ENCODE results near the gene SCOC. TPM values are rescaled to one million over a fixed set of nuclear protein-coding genes. Genes with fewer than 3 reads are reported as not detected.

SCOC gene
- total and polyA plus RNA-seq, 2 of the 13 experiments (the other 11 are each of a cell fraction or from before 2014, with no cell fraction given) = 43.8 to 65.2 TPM

DNA sequence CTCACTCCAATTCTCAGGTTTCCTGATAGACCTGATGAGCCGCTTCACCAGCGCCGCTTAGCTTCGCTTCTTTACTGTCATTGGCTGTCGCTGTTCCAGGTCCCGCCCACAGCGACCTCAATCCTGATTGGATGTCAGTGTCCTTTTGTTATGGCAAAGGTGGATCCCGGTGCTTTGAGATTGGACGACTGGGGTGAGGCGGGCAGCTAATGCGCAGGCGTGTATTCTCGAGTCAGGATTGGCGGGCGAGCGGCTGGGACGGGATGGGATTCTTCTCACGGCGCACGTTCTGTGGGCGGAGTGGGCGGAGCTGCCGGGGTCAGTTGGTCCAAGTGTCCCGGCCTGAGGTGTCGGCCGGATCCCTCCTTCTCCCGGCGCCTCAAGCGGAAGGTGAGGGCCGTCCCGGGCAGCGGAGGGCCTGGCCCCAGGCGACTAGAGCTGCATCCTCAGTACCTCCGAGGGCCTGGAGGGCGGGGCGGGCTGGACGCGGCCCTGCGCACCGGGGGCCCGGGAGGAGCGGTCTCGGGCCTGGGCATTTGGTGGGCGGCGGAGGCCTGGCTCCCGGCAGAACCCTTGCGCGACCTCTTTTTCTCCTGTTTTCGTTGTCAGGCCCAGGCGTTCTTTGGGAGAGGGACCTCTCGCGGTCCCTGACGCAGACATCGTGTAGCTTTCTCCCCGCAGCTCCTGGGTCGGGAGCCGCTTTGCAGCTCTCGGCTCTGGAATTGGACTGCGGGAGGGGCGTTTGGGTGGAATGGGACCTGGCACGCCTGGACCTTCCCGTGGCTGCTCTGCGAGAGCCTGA, at the start of gene SCOC (continued):
- TF ChIP-seq ZNF24 (IDR thresholded peaks at IDR 0.05) (no peak), ZNF503 (CRISPR knock-in tag; IDR thresholded peaks at IDR 0.05) (peak; percentile 59; the same call in 1 of the 2 replicates), ARHGAP35 (CRISPR knock-in tag; IDR thresholded peaks at IDR 0.05; ENCODE audit: borderline replicate concordance) (0 out of 2 replicates have a peak, but pooled peaks have one; percentile 21), PAWR (CRISPR knock-in tag; IDR thresholded peaks at IDR 0.05; ENCODE audit: borderline replicate concordance) (0 out of 2 replicates have a peak, but pooled peaks have one; percentile 53), TBX3 (IDR thresholded peaks at IDR 0.05; ENCODE audit: borderline replicate concordance) (peak; percentile 54; the same call in 1 of the 2 replicates), POLR2A (IDR thresholded peaks at IDR 0.05; ENCODE audit: insufficient read depth in 1 of 2, low read depth in 2 of 2, low read length in 2 of 2) (peak in 1 of 2 experiments; percentile 82; a peak in 3 of 4 replicates), TCF12 (IDR thresholded peaks at IDR 0.05) (no peak), TCF12 (CRISPR knock-in tag; IDR thresholded peaks at IDR 0.05) (0 out of 2 replicates have a peak, but pooled peaks have one; percentile 49), ZBTB42 (CRISPR knock-in tag; IDR thresholded peaks at IDR 0.05) (0 out of 2 replicates have a peak, but pooled peaks have one; percentile 91), ZBTB10 (CRISPR knock-in tag; IDR thresholded peaks at IDR 0.05; ENCODE audit: borderline replicate concordance) (peak; percentile 62; the same call in 1 of the 2 replicates), ZNF777 (CRISPR knock-in tag; IDR thresholded peaks at IDR 0.05) (peak; percentile 38; the same call in 1 of the 2 replicates), PHF5A (CRISPR knock-in tag; IDR thresholded peaks at IDR 0.05; ENCODE audit: low read depth, unreplicated experiment) (no peak), ZNF761 (CRISPR knock-in tag; conservative IDR thresholded peaks at IDR 0.05) (peak; percentile 78; the same call in 1 of the 2 replicates), ATF4 (CRISPR knock-in tag; IDR thresholded peaks at IDR 0.05) (0 out of 4 replicates have a peak, but pooled peaks of 1 of the 2 experiments have one; percentile 39), ZNF788 (CRISPR knock-in tag; IDR thresholded peaks at IDR 0.05; ENCODE audit: borderline replicate concordance) (peak; percentile 47; the same call in 1 of the 2 replicates), IRF2 (CRISPR knock-in tag; IDR thresholded peaks at IDR 0.05) (0 out of 2 replicates have a peak, but pooled peaks have one; percentile 5)
- TF ChIP-seq, protein P1, sequence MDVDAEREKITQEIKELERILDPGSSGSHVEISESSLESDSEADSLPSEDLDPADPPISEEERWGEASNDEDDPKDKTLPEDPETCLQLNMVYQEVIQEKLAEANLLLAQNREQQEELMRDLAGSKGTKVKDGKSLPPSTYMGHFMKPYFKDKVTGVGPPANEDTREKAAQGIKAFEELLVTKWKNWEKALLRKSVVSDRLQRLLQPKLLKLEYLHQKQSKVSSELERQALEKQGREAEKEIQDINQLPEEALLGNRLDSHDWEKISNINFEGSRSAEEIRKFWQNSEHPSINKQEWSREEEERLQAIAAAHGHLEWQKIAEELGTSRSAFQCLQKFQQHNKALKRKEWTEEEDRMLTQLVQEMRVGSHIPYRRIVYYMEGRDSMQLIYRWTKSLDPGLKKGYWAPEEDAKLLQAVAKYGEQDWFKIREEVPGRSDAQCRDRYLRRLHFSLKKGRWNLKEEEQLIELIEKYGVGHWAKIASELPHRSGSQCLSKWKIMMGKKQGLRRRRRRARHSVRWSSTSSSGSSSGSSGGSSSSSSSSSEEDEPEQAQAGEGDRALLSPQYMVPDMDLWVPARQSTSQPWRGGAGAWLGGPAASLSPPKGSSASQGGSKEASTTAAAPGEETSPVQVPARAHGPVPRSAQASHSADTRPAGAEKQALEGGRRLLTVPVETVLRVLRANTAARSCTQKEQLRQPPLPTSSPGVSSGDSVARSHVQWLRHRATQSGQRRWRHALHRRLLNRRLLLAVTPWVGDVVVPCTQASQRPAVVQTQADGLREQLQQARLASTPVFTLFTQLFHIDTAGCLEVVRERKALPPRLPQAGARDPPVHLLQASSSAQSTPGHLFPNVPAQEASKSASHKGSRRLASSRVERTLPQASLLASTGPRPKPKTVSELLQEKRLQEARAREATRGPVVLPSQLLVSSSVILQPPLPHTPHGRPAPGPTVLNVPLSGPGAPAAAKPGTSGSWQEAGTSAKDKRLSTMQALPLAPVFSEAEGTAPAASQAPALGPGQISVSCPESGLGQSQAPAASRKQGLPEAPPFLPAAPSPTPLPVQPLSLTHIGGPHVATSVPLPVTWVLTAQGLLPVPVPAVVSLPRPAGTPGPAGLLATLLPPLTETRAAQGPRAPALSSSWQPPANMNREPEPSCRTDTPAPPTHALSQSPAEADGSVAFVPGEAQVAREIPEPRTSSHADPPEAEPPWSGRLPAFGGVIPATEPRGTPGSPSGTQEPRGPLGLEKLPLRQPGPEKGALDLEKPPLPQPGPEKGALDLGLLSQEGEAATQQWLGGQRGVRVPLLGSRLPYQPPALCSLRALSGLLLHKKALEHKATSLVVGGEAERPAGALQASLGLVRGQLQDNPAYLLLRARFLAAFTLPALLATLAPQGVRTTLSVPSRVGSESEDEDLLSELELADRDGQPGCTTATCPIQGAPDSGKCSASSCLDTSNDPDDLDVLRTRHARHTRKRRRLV (CRISPR knock-in tag; IDR thresholded peaks at IDR 0.05) = no peak
